HUES48 (cell line): ENCODE results near the gene RAB28.
A peak's percentile ranks its signal among the peaks of the same experiment; 100 is the strongest.

Source experiments
- H3K27ac ChIP-seq: one replicate; pipeline ENCODE4 v1.7.0; 2013; ENCODE audit warnings: low read depth, low read length, inconsistent platforms
- H3K27me3 ChIP-seq: 2 replicates; pipeline ENCODE4 v1.6.1; 2013; ENCODE audit warnings: mild to moderate bottlenecking, low read length; ENCODE audit not compliant: control insufficient read depth, insufficient read depth
- H3K36me3 ChIP-seq: 2 replicates; pipeline ENCODE4 v1.6.1; 2013; ENCODE audit warnings: low read length; ENCODE audit not compliant: control insufficient read depth, insufficient read depth
- H3K4me1 ChIP-seq: 2 replicates; pipeline ENCODE4 v1.6.1; 2013; ENCODE audit warnings: mild to moderate bottlenecking, low read length; ENCODE audit not compliant: control insufficient read depth, insufficient read depth
- H3K4me3 ChIP-seq: 2 replicates; pipeline ENCODE4 v1.5.1; 2013; ENCODE audit warnings: mild to moderate bottlenecking, low read depth, low read length
- H3K9ac ChIP-seq: 2 replicates; pipeline ENCODE4 v1.6.1; 2013; ENCODE audit warnings: mild to moderate bottlenecking, low read depth, low read length, moderate library complexity
- H3K9me3 ChIP-seq: 2 replicates; pipeline ENCODE4 v1.6.1; 2013; ENCODE audit warnings: low read length; ENCODE audit not compliant: control insufficient read depth, insufficient read depth

Gene RAB28

GRCh38 chr4:13504374-13504773 lies 20.2 kb upstream of the RAB28 start:
- Histone ChIP-seq H3K27me3 (no peaks in the 10 kb centered on the region), H3K9ac (no peak overlapping the region), H3K4me1 (peaks cover 2% of the 10 kb centered on the region; the same call in 1 of the 2 replicates)

GRCh38 chr4:13498469-13498868 lies 14.3 kb upstream of the RAB28 start:
- Histone ChIP-seq H3K27ac (no peak overlapping the region), H3K36me3 (no peaks in the 10 kb centered on the region), H3K4me3 (no peak overlapping the region), H3K9ac (no peak overlapping the region), H3K9me3 (no peaks in the 10 kb centered on the region), H3K4me1 (no peaks in the 10 kb centered on the region), H3K27me3 (no peaks in the 10 kb centered on the region)

More at GRCh38 chr4:13504374-13504773, 20.2 kb upstream of the RAB28 start:
- Histone ChIP-seq H3K4me3 (no peak overlapping the region), H3K9me3 (no peaks in the 10 kb centered on the region), H3K36me3 (no peaks in the 10 kb centered on the region), H3K27ac (no peak overlapping the region)

GRCh38 chr4:13496605-13497004 lies 12.5 kb upstream of the RAB28 start:
- Histone ChIP-seq H3K9ac (no peak overlapping the region), H3K4me3 (no peak overlapping the region), H3K9me3 (no peaks in the 10 kb centered on the region), H3K27ac (no peak overlapping the region), H3K27me3 (no peaks in the 10 kb centered on the region), H3K36me3 (no peaks in the 10 kb centered on the region), H3K4me1 (no peaks in the 10 kb centered on the region)

- Histone ChIP-seq H3K9ac (no peak overlapping the region), H3K4me1 (no peaks in the 10 kb centered on the region), H3K36me3 (no peaks in the 10 kb centered on the region), H3K27me3 (no peaks in the 10 kb centered on the region), H3K27ac (no peak overlapping the region), H3K4me3 (no peak overlapping the region), H3K9me3 (no peaks in the 10 kb centered on the region)
These were observed 11.6 kb upstream of the RAB28 start for GRCh38 chr4:13495753-13496152.

GRCh38 chr4:13493793-13494192 lies 9.7 kb upstream of the RAB28 start:
- Histone ChIP-seq H3K27ac (no peak overlapping the region), H3K27me3 (no peaks in the 10 kb centered on the region), H3K36me3 (no peaks in the 10 kb centered on the region), H3K4me3 (no peak overlapping the region), H3K9ac (no peak overlapping the region), H3K4me1 (no peaks in the 10 kb centered on the region), H3K9me3 (no peaks in the 10 kb centered on the region)

- no peak overlapping the region for H3K27ac ChIP-seq
- H3K27me3 ChIP-seq = no peaks in the 10 kb centered on the region
- 0 out of 2 replicates have a peak, but pooled peaks cover 2% of the 10 kb centered on the region for H3K9me3 ChIP-seq
- H3K4me1 ChIP-seq = no peaks in the 10 kb centered on the region
- no peak overlapping the region for H3K9ac ChIP-seq
- no peak overlapping the region for H3K4me3 ChIP-seq
- H3K36me3 ChIP-seq = no peaks in the 10 kb centered on the region
These were observed 8.6 kb upstream of the RAB28 start for GRCh38 chr4:13492747-13493146.

GRCh38 chr4:13484749-13485221 lies 645 bp upstream of the RAB28 start:
- peak overlapping the region; percentile 98; the same call in 1 of the 2 replicates for H3K9ac ChIP-seq
- H3K4me3 ChIP-seq = peak overlapping the region; percentile 90
- peaks cover 14% of the 10 kb centered on the region for H3K4me1 ChIP-seq
- peak overlapping the region; percentile 96 for H3K27ac ChIP-seq
- H3K9me3 ChIP-seq = 0 out of 2 replicates have a peak, but pooled peaks cover 2% of the 10 kb centered on the region
- peaks cover 6% of the 10 kb centered on the region; the same call in 1 of the 2 replicates for H3K27me3 ChIP-seq
- no peaks in the 10 kb centered on the region for H3K36me3 ChIP-seq

- peaks cover 1% of the 10 kb centered on the region for H3K36me3 ChIP-seq
- H3K4me1 ChIP-seq = peaks cover 14% of the 10 kb centered on the region
- peaks cover 6% of the 10 kb centered on the region; the same call in 1 of the 2 replicates for H3K27me3 ChIP-seq
- peak overlapping the region; percentile 96 for H3K27ac ChIP-seq
- H3K9me3 ChIP-seq = 0 out of 2 replicates have a peak, but pooled peaks cover 2% of the 10 kb centered on the region
- peak overlapping the region; percentile 71 for H3K9ac ChIP-seq
- peak overlapping the region; percentile 90 for H3K4me3 ChIP-seq
These were observed 395 bp downstream of the RAB28 start for GRCh38 chr4:13483768-13484121.

GRCh38 chr4:13483136-13483767 lies 888 bp downstream of the RAB28 start:
- Histone ChIP-seq H3K9me3 (0 out of 2 replicates have a peak, but pooled peaks cover 2% of the 10 kb centered on the region), H3K4me1 (peaks cover 14% of the 10 kb centered on the region), H3K9ac (peak overlapping the region; percentile 71), H3K36me3 (peaks cover 6% of the 10 kb centered on the region), H3K4me3 (peak overlapping the region; percentile 90), H3K27me3 (peaks cover 6% of the 10 kb centered on the region; the same call in 1 of the 2 replicates), H3K27ac (peak overlapping the region; percentile 96)

GRCh38 chr4:13481569-13481968 lies 2.6 kb downstream of the RAB28 start:
- Histone ChIP-seq H3K27ac (no peak overlapping the region), H3K36me3 (peaks cover 7% of the 10 kb centered on the region)

GRCh38 chr4:13478707-13479106 lies 5.4 kb downstream of the RAB28 start:
- Histone ChIP-seq H3K4me3 (no peak overlapping the region), H3K27ac (no peak overlapping the region), H3K9ac (no peak overlapping the region), H3K9me3 (no peaks in the 10 kb centered on the region), H3K36me3 (peaks cover 13% of the 10 kb centered on the region), H3K4me1 (peaks cover 14% of the 10 kb centered on the region), H3K27me3 (no peaks in the 10 kb centered on the region)

More at GRCh38 chr4:13481569-13481968, 2.6 kb downstream of the RAB28 start:
- Histone ChIP-seq H3K4me3 (no peak overlapping the region), H3K9ac (no peak overlapping the region), H3K9me3 (no peaks in the 10 kb centered on the region), H3K4me1 (peaks cover 14% of the 10 kb centered on the region), H3K27me3 (0 out of 2 replicates have a peak, but pooled peaks cover 6% of the 10 kb centered on the region)
